AG04449 (cell line): ENCODE results near the gene VAT1L.

Experiments
- CTCF ChIA-PET: fragments of 350-600 bp; formaldehyde crosslinking; extraction: SDS; loops from one replicate; lab custom pipeline; 2021; ENCODE audit warnings: antibody characterized with exemption; lab: Yijun Ruan, JAX
- POLR2A ChIA-PET: fragments of 400-600, 350-600 bp; formaldehyde crosslinking; extraction: SDS; loops from one replicate; lab custom pipeline; 2020; ENCODE audit warnings: antibody characterized with exemption, inconsistent platforms; lab: Yijun Ruan, JAX
- DNase-seq: peaks from one replicate; pipeline ENCODE4 v3.0.0-alpha.2; 2010; ENCODE audit warnings: low read depth, low spot score
- H3K4me3 ChIP-seq: 2 replicates; pipeline ENCODE4 v1.5.1; 2011; ENCODE audit warnings: low read depth, mild to moderate bottlenecking, control low read depth, low read length
- TF ChIP-seq, protein P1 (sequence below): IDR thresholded peaks from one replicate; pipeline ENCODE4 v1.5.1; 2011; ENCODE audit warnings: mild to moderate bottlenecking, moderate library complexity, low read length, control low read depth, inconsistent platforms; ENCODE audit not compliant: insufficient read depth; ENCODE audit errors: missing control alignments

The VAT1L gene

DNA sequence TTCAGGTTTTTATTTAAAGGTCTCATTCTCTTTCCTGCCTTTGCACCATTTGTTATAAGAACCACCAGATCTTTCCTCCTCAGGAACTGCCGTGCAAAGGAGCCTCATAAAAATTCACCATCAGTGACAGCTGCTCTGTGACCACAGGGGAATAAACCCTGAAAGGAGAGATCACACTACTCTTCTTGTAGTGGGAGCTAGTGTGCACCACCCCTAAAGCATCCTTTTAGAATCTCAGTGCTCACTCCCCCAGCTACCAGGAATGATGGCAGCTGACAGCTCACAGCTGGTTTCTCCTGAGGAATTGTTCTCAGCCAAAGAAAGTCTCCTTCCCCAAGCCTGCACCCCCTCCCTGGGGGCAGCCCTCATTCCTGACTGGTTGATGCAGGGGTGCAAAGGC is 18.7 kb downstream of the VAT1L start:
- TF ChIP-seq, protein P1, sequence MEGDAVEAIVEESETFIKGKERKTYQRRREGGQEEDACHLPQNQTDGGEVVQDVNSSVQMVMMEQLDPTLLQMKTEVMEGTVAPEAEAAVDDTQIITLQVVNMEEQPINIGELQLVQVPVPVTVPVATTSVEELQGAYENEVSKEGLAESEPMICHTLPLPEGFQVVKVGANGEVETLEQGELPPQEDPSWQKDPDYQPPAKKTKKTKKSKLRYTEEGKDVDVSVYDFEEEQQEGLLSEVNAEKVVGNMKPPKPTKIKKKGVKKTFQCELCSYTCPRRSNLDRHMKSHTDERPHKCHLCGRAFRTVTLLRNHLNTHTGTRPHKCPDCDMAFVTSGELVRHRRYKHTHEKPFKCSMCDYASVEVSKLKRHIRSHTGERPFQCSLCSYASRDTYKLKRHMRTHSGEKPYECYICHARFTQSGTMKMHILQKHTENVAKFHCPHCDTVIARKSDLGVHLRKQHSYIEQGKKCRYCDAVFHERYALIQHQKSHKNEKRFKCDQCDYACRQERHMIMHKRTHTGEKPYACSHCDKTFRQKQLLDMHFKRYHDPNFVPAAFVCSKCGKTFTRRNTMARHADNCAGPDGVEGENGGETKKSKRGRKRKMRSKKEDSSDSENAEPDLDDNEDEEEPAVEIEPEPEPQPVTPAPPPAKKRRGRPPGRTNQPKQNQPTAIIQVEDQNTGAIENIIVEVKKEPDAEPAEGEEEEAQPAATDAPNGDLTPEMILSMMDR, result no peak
- H3K4me3 ChIP-seq, result no peak overlapping the region
- no peak for DNase-seq
- ChIA-PET CTCF (interaction anchor here (1.0 to 1.2 kb wide), 2 partner anchors 9 to 23 kb away, joined by 3 to 8 read pairs; no protein-coding TSS in a partner anchor), POLR2A (no interaction called here)

DNA sequence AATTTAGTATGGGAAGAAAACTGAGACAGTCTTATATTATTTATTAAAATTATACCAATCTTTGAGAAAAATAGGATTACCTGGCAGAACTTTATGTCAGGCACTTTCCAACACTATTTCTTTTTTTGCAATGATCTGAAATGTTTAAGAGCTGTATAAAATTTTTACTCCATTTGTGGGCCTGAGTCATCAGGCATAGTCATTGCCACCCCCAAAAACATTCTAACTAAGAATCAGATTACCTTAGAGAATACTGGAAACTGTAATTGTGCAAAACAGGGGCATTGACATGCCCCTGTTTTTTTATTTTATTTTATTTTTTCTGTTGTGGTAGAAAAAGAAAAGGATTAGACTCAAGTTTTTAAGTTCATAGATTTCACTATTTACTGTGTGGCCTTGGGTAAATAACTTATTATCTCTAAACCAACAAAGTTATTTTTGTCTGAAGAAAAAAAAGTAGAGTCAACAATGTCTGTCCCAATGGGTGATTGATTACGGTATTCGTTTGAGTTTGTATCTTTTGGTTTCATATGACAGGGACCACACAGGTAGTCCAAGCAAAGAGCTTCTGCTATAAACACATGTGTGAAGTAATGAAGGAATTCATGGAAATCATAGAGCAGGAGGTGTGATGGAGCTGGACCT is 24.6 kb downstream of the VAT1L start:
- CTCF ChIA-PET, result interaction anchor here (0.7 to 2.0 kb wide), 3 partner anchors 10 to 81 kb away, joined by 3 to 5 read pairs (median 3); no protein-coding TSS in a partner anchor
- DNase-seq, result no peak
- TF ChIP-seq, protein P1, result no peak
- H3K4me3 ChIP-seq, result no peak overlapping the region
- POLR2A ChIA-PET, result no interaction called here

DNA sequence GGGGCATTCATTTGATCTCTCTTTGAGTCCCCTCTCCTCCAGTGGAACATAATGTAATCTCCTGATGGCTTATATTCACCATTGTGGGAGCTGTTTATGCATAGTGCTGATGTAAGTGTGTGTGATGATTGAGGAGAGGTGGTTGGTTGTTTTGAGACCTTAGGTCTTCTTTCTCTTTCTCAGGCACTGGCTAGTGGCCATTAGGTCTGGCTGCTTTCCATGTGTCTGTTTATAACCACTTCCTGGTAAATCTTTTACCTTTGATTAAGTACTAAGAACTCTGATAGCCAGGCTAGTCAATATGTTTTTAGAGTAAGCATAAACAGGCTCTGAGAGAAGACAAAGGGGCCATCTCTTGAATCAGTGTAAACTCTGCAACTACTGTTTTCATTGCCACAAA is 27.9 kb downstream of the VAT1L start:
- no peak overlapping the region for H3K4me3 ChIP-seq
- DNase-seq, result no peak
- TF ChIP-seq, protein P1, result no peak
- ChIA-PET POLR2A (no interaction called here), CTCF (no interaction called here)

DNA sequence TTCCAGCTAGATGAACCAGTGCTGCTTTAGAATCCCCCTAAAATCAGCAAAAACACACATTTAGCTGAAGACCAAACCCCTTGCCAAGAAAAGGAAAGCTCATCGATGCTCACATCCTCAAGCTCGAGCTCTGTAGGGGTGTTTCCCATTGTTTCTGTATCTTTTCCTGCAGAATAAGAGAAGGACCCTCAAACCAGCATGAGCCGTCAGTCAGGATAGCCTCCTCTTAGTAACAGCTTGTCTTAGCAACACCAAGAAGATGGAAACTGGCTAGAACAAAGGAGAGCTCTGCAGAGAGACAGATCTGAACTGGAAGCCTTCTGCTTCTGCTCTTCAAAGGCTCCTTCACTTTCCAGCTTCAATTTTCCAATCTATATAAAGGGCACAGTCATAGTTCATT is 32.0 kb downstream of the VAT1L start:
- POLR2A ChIA-PET, result no interaction called here
- TF ChIP-seq, protein P1, result no peak
- no peak overlapping the region for H3K4me3 ChIP-seq
- CTCF ChIA-PET, result interaction anchor here (0.6 to 1.2 kb wide), 3 partner anchors 9 to 24 kb away, joined by 3 to 4 read pairs (median 3); no protein-coding TSS in a partner anchor
- DNase-seq, result no peak

DNA sequence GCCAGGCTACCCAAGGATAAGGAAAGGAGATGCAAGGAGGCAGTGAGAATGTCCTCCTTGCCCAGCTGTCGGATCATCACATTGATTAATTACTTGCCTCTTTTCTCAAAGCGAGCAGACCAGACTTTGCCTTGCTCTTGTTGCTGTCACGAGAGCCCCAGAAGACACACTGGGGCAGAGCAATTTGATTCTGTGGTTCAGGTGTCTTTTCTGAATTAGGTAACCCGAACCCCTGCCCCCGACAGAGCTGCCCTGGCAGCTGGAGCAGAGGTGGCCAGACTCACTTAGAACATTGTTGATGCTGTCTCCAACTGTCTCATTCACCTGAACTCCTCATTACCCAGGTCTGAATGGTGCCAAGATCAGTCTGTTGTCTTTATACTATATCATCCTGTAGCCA is 34.3 kb downstream of the VAT1L start:
- TF ChIP-seq, protein P1, result no peak
- POLR2A ChIA-PET, result no interaction called here
- DNase-seq, result no peak
- no peak overlapping the region for H3K4me3 ChIP-seq
- CTCF ChIA-PET, result interaction anchor here (1.1 kb wide), 1 partner anchor 9 kb away, joined by 3 read pairs; no protein-coding TSS in a partner anchor

DNA sequence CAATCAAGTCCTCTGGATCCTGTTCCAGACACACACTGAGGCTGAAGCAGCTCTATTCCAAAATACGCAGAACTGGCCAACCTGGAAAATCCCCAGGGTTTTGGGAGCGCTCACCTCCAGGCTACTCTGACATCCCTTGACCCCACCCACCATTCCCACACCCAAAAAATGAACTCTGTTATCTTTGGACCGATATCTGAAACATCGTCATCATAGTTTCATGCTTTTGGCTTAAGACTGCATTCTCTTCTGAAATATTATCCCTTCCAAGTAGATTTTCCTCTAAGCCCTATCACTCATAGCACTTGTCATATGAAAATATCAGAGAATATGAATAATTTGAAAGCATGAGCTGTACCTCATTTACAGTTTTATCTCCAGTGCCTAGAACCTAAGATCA is 34.7 kb downstream of the VAT1L start:
- POLR2A ChIA-PET, result no interaction called here
- no peak for DNase-seq
- CTCF ChIA-PET, result interaction anchor here (1.0 to 1.1 kb wide), 2 partner anchors 9 to 147 kb away, joined by 3 read pairs; no protein-coding TSS in a partner anchor

More for the DNA sequence above, 34.7 kb downstream of the VAT1L start:
- TF ChIP-seq, protein P1, result no peak
- no peak overlapping the region for H3K4me3 ChIP-seq
